Neural cell (in vitro differentiated cells): ENCODE data around the gene USP6NL.

Source experiments
- CTCF ChIP-seq: fragments of 450-650 bp; IDR thresholded peaks from 2 replicates; pipeline ENCODE4 v1.5.1; 2014; ENCODE audit warnings: antibody characterized with exemption, mild to moderate bottlenecking, moderate library complexity; ENCODE audit not compliant: poor library complexity, severe bottlenecking
- EP300 ChIP-seq: fragments of 450-650 bp; conservative IDR thresholded peaks from 2 replicates; pipeline ENCODE4 v1.6.1; 2014; ENCODE audit warnings: antibody characterized with exemption, mild to moderate bottlenecking, moderate library complexity; ENCODE audit not compliant: poor library complexity, severe bottlenecking
- EZH2 ChIP-seq: fragments of 200-600, 300-800 bp; shearing (Covaris generic), sonication (generic); IDR thresholded peaks from 2 replicates; pipeline ENCODE4 v1.6.1; 2014; ENCODE audit warnings: antibody characterized with exemption, low read length, borderline replicate concordance, mild to moderate bottlenecking; ENCODE audit not compliant: insufficient read depth, poor library complexity, severe bottlenecking
- MXI1 ChIP-seq: fragments of 450-650 bp; conservative IDR thresholded peaks from 2 replicates; pipeline ENCODE4 v1.6.1; 2014; ENCODE audit warnings: antibody characterized with exemption, mild to moderate bottlenecking; ENCODE audit not compliant: poor library complexity, severe bottlenecking
- POLR2AphosphoS5 ChIP-seq: IDR thresholded peaks from 2 replicates; pipeline ENCODE4 v1.6.1; 2012
- SMC3 ChIP-seq: fragments of 450-650 bp; conservative IDR thresholded peaks from 2 replicates; pipeline ENCODE4 v1.6.1; 2014; ENCODE audit warnings: antibody characterized with exemption, mild to moderate bottlenecking, moderate library complexity; ENCODE audit not compliant: poor library complexity
- TAF1 ChIP-seq: IDR thresholded peaks from 2 replicates; pipeline ENCODE4 v1.6.1; 2012; ENCODE audit warnings: low read depth

- TF ChIP-seq CTCF (no peak), SMC3 (no peak), TAF1 (no peak), EZH2 (no peak), POLR2AphosphoS5 (no peak), EP300 (no peak), MXI1 (no peak)
Observed at GRCh38 chr10:11441151-11441535, 170.3 kb downstream of the USP6NL start.
